ENCODE measurements around the gene MKKS.

DNA sequence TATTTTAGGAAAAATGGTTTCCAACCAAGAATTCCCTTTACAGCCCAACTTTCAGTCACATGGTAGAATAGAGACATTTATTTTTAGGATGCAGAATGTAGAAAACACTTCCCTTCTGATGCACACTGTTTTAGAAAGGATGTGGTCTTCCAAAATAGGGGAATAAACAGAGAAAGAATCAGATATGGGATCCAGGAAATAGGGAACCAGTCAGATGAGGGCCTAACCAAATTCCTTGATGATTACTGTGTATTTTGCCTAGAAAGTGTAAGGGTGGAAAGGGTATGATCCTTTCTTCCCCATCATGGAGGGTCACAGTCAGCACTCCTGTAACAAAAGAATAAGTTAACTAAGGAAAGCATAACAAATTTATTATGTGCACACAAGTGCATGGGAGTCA, 28.5 kb upstream of the MKKS start:
- TF ChIP-seq EP300 (IDR thresholded peaks at IDR 0.05) = no peak
- no peak for TF ChIP-seq POLR2AphosphoS5 (IDR thresholded peaks at IDR 0.05)
- TF ChIP-seq, protein P1, sequence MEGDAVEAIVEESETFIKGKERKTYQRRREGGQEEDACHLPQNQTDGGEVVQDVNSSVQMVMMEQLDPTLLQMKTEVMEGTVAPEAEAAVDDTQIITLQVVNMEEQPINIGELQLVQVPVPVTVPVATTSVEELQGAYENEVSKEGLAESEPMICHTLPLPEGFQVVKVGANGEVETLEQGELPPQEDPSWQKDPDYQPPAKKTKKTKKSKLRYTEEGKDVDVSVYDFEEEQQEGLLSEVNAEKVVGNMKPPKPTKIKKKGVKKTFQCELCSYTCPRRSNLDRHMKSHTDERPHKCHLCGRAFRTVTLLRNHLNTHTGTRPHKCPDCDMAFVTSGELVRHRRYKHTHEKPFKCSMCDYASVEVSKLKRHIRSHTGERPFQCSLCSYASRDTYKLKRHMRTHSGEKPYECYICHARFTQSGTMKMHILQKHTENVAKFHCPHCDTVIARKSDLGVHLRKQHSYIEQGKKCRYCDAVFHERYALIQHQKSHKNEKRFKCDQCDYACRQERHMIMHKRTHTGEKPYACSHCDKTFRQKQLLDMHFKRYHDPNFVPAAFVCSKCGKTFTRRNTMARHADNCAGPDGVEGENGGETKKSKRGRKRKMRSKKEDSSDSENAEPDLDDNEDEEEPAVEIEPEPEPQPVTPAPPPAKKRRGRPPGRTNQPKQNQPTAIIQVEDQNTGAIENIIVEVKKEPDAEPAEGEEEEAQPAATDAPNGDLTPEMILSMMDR (IDR thresholded peaks at IDR 0.05) = no peak
